ENCODE measurements around the gene QSOX1.

DNA sequence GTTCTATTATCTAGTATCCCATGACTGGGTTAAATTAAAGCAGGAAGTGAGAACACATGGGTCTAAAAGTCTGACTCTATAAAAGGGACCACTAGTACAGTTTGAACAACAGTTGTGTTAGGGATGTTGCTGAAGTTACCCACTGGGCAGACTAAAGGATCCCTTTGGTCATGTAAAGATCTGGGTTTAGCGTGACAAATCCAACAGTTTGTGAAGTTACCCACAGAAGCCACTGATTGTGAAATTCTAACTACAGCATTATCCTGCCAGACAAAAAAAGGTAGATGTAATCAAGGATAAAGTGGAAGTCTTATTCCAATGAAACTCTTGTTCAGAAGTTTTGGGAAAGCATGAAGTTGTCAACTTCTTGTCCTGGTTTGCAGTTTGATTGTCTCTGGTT is 5.7 kb downstream of the QSOX1 start:
- no peak for TF ChIP-seq EZH2 (IDR thresholded peaks at IDR 0.05; ENCODE audit: borderline replicate concordance)
- TF ChIP-seq, protein P1, sequence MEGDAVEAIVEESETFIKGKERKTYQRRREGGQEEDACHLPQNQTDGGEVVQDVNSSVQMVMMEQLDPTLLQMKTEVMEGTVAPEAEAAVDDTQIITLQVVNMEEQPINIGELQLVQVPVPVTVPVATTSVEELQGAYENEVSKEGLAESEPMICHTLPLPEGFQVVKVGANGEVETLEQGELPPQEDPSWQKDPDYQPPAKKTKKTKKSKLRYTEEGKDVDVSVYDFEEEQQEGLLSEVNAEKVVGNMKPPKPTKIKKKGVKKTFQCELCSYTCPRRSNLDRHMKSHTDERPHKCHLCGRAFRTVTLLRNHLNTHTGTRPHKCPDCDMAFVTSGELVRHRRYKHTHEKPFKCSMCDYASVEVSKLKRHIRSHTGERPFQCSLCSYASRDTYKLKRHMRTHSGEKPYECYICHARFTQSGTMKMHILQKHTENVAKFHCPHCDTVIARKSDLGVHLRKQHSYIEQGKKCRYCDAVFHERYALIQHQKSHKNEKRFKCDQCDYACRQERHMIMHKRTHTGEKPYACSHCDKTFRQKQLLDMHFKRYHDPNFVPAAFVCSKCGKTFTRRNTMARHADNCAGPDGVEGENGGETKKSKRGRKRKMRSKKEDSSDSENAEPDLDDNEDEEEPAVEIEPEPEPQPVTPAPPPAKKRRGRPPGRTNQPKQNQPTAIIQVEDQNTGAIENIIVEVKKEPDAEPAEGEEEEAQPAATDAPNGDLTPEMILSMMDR (IDR thresholded peaks at IDR 0.05; ENCODE audit: poor library complexity) = no peak

All from hepatocyte (in vitro differentiated cells).